Epithelial cell of esophagus (primary cell): ENCODE data around the gene KATNAL1.

Experiments used
- DNase-seq: peaks from one replicate; pipeline ENCODE4 v3.0.0; 2010; ENCODE audit warnings: low read depth
- H3K4me3 ChIP-seq: 2 replicates; pipeline ENCODE4 v1.5.1; 2011; ENCODE audit warnings: mild to moderate bottlenecking, low read length, control low read depth
- TF ChIP-seq, protein P1 (sequence below): IDR thresholded peaks from 2 replicates; pipeline ENCODE4 v1.5.1; 2011; ENCODE audit warnings: low read depth, mild to moderate bottlenecking, low read length, control low read depth, inconsistent platforms; ENCODE audit not compliant: insufficient read depth; ENCODE audit errors: missing control alignments

Gene KATNAL1

DNA sequence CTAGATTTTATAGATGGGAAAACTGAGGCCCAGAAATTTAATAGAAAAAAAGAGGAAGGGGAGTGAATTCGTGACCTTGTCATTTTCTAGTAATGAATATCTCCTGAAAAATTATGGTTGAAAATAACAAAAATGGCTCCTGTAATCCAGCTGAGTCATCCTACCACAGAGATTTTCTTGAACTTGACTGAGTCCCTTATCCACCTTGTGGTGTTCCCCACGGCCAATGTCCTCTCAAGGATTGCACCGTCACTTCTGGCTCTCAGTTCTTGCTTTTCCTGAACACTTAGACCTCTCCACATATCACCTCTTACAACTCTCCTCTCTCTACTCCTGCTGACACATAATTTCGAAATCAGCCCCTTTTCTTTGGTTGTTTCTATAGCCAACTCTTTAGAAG lies 1.2 kb upstream of the KATNAL1 start:
- H3K4me3 ChIP-seq: no peak overlapping the region
- peak; percentile 36 for DNase-seq
- TF ChIP-seq, protein P1, sequence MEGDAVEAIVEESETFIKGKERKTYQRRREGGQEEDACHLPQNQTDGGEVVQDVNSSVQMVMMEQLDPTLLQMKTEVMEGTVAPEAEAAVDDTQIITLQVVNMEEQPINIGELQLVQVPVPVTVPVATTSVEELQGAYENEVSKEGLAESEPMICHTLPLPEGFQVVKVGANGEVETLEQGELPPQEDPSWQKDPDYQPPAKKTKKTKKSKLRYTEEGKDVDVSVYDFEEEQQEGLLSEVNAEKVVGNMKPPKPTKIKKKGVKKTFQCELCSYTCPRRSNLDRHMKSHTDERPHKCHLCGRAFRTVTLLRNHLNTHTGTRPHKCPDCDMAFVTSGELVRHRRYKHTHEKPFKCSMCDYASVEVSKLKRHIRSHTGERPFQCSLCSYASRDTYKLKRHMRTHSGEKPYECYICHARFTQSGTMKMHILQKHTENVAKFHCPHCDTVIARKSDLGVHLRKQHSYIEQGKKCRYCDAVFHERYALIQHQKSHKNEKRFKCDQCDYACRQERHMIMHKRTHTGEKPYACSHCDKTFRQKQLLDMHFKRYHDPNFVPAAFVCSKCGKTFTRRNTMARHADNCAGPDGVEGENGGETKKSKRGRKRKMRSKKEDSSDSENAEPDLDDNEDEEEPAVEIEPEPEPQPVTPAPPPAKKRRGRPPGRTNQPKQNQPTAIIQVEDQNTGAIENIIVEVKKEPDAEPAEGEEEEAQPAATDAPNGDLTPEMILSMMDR: no peak

DNA sequence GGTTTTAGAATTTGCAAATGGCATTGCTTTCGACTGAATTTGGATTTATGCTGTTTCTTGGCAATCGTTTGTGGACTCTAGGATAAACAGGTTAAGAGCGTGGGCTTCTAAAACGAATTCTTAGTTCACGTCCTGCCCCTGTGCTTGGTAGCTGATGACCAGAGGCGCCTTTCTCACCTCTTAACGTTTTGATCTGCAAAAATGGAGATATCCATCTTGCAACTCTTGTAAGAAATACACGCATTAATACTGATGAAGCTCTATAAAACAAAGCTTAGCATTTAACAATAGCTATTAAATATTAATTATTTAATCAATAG lies 580 bp upstream of the KATNAL1 start:
- peak overlapping the region; percentile 71 for H3K4me3 ChIP-seq
- TF ChIP-seq, protein P1: no peak
- no peak for DNase-seq

DNA sequence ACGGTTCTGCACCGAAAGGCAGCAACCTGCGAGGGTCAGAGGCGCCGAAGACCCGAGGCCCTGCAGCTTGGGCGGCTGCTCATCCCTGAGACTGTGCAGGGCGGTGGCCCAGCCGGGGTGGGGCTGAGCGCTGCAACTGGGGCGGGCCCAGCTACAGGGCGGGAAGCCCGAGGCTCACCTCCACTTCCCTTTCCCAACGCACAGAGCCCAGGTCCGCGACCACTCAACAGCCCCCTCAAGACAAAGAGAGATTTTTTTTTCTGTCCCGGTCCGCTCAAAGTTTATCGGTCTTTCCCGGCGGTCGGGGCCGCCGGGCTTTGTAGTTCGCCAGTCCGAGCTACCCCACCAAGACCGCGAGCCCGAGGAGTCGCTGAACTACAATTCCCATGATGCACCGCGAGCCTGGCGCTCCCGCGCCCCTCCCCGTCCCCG lies 573 bp downstream of the KATNAL1 start:
- TF ChIP-seq, protein P1: no peak
- peak; percentile 90 for DNase-seq
- peak overlapping the region; percentile 71 for H3K4me3 ChIP-seq

DNA sequence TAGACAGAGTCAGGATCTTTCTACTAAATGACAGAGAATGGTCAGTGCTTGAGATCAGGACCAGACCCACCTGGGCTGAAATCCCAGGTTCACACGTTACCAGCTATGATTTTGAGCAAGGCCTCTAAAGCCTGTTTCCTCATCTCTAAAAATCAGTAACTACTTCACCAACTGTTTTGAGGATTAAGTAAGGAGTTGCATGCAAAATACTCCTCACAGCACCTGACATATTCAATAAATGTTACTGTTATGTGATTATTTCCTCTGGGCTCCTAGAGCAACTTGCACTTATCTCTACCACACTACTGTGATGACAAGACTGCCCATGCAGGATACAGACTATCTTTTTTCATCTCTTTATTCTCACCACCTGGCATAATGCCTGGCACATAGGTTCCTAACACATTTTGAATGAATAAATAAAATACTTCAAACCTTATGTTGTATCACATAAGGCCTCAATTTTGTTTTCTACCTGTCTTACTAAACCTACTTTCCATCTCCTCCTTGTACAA lies 1.8 kb downstream of the KATNAL1 start:
- TF ChIP-seq, protein P1: no peak
- DNase-seq: no peak
- H3K4me3 ChIP-seq: no peak overlapping the region

DNA sequence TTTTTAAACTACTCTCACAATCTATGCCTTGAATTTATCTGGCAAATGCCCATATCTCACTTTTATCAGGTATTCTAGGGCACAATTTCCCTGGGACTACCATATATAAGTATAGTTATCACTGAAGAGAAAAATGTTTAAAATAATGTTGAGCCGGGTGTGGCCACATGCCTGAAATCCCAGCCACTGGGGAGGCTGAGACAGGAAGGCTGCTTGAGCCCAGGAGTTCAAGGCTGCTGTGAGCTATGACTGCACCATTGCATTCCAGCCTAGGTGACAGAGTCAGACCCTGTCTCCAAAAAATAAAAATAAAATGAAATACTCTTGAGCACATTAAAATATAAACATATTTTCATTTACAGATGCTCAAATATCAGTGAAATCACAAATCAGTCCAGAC lies 4.1 kb downstream of the KATNAL1 start:
- H3K4me3 ChIP-seq: no peak overlapping the region
- TF ChIP-seq, protein P1: no peak
- DNase-seq: no peak

DNA sequence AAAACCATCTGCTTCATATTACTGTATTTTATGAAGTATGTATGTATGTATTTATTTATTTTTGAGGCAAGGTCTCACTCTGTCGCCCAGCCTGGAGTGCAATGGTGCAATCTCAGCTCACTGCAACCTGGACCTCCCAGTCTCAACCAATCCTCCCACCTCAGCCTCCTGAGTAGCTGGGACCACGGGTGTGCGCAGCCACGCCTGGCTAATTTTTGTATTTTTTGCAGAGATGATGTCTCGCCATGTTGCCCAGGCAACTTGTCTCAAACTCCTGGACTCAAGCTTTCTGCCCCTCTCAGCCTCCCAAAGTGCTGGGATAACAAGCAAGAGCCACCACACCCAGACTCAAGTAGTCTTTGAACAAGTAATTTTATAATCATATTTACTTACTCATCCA lies 5.5 kb downstream of the KATNAL1 start:
- TF ChIP-seq, protein P1: no peak
- DNase-seq: no peak
- no peak overlapping the region for H3K4me3 ChIP-seq

DNA sequence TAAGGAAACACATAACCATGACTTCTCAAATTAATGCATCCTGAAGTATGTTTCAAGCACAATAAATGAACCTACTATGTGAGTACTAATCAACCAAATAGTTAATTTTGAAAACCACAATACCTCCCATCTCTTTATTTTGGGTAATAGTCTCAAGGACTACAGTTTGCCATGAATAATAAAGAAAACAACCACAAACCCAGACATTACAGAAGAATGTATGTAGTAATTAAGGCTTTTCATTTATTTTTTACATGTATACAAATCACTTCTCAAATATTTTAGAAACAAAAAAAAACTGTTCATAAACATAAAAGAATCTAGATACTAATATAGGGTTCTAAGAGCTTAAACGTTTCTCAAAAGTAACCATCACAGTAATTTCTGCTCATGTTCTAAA lies 6.8 kb downstream of the KATNAL1 start:
- no peak overlapping the region for H3K4me3 ChIP-seq
- TF ChIP-seq, protein P1: no peak
- DNase-seq: no peak
